ENCODE data around the gene GRHL1.

DNA sequence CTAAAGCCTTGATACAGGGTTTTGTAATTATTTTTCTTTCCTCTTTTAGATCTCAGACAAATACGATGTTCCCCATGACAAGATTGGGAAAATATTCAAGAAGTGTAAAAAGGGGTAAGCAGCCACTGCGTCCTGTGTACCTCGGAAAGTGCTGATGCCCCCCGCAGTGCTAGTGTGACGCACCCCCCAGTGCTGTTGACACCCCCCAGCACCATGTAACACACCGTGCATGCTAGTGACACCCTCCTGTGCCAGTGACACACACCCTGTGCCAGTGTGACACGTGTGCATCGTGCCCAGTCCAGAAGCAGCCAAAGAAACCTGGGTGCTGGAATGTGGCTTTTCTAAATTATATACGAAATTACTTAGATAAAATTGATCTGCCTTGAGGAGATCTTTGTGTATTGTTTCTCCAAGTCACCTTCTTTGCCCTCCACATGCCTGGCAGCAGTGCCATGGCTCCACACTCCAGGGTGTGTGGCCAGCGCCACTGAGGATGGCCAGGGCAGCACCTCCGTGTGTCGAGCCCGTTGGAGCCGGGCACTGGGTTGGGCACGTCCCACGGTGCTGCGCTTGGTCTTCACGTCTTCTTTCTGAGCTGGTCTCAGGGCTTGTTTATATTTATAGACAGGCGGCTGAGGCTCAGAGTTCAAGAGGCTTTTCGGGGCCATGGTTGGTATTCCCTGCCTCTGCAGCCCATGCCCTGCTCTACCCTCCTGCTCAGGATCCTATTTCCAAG lies 47.6 kb downstream of the GRHL1 start:
- TF ChIP-seq, protein P1, sequence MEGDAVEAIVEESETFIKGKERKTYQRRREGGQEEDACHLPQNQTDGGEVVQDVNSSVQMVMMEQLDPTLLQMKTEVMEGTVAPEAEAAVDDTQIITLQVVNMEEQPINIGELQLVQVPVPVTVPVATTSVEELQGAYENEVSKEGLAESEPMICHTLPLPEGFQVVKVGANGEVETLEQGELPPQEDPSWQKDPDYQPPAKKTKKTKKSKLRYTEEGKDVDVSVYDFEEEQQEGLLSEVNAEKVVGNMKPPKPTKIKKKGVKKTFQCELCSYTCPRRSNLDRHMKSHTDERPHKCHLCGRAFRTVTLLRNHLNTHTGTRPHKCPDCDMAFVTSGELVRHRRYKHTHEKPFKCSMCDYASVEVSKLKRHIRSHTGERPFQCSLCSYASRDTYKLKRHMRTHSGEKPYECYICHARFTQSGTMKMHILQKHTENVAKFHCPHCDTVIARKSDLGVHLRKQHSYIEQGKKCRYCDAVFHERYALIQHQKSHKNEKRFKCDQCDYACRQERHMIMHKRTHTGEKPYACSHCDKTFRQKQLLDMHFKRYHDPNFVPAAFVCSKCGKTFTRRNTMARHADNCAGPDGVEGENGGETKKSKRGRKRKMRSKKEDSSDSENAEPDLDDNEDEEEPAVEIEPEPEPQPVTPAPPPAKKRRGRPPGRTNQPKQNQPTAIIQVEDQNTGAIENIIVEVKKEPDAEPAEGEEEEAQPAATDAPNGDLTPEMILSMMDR (IDR thresholded peaks at IDR 0.05) = no peak
- no peak for TF ChIP-seq POLR2A (IDR thresholded peaks at IDR 0.05)
